HG02970 (cell line): ENCODE results near the gene SOX18.

Experiments
- ATAC-seq: cut with Tn5 transposase; IDR thresholded peaks from one replicate; pipeline ENCODE4 v1.9.1; 2021; ENCODE audit warnings: mild to moderate bottlenecking, moderate library complexity, moderate number of reproducible peaks; ENCODE audit not compliant: unreplicated experiment, low FRiP score

SOX18 gene

GRCh38 chr20:64053841-64054661, 4.6 kb upstream of the SOX18 start:
- no peak for ATAC-seq

- no peak for ATAC-seq
Observed at GRCh38 chr20:64052987-64053840, 3.8 kb upstream of the SOX18 start.

GRCh38 chr20:64052326-64052722, 2.9 kb upstream of the SOX18 start:
- no peak for ATAC-seq

GRCh38 chr20:64051561-64052325, 2.3 kb upstream of the SOX18 start:
- ATAC-seq: no peak

GRCh38 chr20:64051033-64051452, 1.6 kb upstream of the SOX18 start:
- no peak for ATAC-seq

- ATAC-seq: no peak
Observed at GRCh38 chr20:64050261-64051032, 1.0 kb upstream of the SOX18 start.

GRCh38 chr20:64049878-64050260, 430 bp upstream of the SOX18 start:
- ATAC-seq: no peak

- no peak for ATAC-seq
Observed at GRCh38 chr20:64048402-64049044, 916 bp downstream of the SOX18 start.

GRCh38 chr20:64047968-64048401, 1.5 kb downstream of the SOX18 start:
- no peak for ATAC-seq

- no peak for ATAC-seq
Observed at GRCh38 chr20:64047046-64047389, 2.4 kb downstream of the SOX18 start.

GRCh38 chr20:64045346-64046011, 4.0 kb downstream of the SOX18 start:
- ATAC-seq: no peak

- no peak for ATAC-seq
Observed at GRCh38 chr20:64044484-64045247, 4.8 kb downstream of the SOX18 start.

GRCh38 chr20:64043768-64044167, 5.7 kb downstream of the SOX18 start:
- ATAC-seq: no peak

- no peak for ATAC-seq
Observed at GRCh38 chr20:64042054-64042781, 7.2 kb downstream of the SOX18 start.

GRCh38 chr20:64041781-64042053, 7.7 kb downstream of the SOX18 start:
- no peak for ATAC-seq

- ATAC-seq: no peak
Observed at GRCh38 chr20:64041040-64041780, 8.2 kb downstream of the SOX18 start.
